ENCODE measurements around the gene P2RY2.

P2RY2 gene

DNA sequence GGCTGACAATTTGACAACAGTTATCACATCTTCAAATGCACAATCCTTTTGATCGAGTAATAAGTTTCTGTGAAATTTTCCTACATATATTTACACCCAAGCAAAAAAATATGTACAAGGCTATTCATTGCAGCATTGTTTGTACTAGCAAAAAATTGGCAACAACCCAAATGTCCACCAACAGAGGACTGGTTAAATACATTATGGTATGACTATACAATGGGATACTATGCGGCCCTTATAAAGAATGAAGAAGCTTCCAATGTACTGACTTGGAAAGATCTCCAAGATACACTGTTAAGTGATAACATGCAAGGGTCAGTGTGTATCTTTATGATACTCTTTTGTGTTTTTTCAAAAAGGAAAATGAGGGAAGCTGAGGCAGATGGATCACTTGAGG lies 8.2 kb upstream of the P2RY2 start:
- DNase-seq: no peak

DNA sequence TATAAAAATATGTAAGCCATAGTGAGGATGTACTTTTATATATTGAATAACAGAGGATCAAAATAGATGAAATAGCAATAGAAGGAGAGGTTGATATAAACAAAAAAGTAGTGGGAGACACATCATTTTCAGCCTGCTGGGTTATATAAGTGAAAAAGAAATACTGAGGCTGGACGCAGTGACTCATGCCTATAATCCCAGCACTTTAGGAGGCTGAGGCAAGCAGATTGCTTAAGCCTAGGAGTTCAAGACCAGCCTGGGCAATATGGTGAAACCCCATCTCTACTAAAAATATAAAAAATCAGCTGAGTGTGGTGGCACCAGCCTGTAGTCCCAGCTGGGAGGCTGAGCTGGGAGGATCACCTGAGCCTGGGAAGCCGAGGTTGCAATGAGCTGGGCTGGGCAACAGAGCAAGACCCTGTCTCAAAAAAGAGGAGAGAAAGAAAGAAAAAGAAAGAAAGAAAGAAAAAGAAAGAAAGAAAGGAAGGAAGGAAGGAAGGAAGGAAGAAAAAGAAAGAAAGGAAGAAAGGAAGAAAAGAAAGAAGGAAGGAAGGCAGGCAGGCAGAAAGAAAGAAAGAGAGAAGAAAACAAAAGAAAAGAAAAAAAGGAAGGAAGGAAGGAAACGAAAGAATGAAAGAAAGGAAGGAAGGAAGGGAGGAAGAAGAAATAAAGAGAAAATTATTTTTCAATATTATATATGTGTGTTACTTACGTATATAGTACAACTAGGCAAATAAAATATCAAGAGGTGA lies 7.0 kb upstream of the P2RY2 start:
- no peak for DNase-seq

DNA sequence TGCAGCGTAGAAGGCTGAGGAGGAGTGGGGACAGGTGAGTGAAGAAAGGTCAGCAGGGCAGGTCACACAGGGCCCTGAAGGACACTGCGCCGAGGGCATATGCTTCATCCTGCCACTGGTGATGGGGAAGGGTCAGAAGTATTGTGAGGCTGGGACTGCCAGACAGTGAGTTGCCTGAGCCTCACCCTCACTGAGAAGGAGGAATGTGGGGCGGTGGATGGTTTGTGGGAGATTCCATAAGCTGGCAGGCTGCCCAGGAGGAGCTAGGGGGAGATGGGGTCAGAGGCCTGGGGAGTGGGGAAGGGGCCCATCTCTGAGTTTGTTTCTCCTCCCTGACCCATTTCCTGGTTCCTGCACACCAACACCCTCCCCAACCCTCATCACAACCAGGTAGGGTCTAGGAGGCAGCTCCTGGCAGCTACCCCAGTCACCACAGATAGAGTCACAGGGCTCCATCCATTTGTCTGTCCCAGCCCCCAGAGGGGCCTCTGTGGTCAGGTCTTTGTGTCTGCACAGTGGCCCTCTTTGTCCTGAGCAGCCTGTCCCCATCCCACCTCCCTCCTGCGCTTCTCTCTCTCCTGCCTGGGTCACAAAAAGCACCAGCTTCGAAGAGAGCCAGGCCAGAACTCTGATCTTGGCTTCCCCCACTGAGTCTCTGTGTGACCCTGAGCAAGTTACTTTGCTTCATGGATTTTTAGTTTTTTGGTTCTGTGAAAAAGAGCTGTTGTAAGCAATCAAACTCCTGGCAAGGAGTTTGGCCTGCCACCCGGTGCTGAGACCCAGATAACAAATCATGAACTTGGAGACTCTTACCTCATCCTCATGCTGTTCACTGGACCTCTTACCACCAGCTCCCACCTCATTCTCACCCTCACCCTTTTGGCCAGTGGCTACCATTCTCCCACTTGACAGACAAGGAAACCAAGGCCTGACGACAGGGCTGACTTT lies 4.6 kb upstream of the P2RY2 start:
- no peak for DNase-seq

DNA sequence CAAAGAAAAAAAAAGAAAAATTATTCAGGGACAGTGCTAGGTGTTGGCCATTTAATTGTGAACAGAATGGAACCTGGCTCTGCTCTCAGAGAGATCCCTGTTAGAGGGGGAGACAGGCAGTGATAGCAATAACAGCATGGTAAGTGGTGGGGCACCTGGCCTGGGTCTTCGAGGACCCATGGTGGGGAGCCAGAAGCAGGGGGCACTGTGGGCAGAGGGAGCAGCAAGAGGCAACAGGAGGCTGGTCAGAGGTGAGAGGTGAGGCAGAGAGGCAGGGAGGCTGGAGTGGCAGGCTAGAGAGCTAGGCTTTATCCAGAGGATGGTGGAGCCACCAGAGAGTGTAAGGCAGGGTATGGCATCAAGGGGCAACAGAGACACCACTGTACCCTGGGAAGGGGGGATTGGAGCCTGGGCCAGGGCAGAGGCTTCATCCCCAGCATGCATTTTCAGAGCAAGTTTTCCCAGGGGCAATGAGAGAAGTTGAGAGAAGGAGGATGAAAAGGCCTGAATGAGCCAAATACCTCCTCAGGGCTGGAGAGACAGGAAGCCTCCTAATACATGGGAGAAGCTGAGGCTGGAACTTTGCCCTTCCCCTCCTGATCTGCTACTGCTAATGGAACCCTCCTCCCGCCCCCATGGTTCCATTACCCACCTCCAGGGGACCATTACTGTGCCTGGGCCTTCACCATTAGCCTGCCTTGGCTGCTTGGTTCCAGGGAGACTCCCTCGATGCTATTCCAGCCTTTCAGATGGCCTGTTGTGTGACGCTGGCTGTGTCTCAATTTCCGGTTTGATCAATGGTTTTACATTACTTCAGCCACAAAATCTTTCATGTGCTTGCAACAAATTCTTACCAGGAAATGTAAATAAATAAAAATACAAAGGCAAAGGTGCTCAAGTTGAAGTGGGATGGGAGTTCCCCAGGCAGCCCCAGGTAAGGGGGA lies 2.6 kb upstream of the P2RY2 start:
- no peak for DNase-seq

DNA sequence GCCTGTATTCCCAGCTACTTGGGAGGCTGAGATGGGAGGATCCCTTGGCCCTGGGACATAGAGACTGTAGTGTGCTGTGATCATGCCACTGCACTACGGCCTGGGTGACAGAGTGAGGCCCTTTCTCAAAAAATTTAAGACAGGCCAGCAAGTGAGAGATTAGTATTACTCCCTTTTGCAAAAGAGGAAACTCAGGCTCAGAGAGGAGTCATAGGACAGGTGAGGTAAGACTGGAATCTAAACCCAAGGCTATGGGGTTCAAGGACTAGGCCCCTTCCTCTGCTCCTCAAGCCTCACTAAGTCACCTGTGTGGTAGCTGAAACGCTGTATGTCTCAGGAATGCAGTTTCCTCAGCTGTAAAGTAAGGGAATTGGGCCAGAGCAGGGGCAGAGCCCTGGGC lies 1.6 kb upstream of the P2RY2 start:
- DNase-seq: no peak

DNA sequence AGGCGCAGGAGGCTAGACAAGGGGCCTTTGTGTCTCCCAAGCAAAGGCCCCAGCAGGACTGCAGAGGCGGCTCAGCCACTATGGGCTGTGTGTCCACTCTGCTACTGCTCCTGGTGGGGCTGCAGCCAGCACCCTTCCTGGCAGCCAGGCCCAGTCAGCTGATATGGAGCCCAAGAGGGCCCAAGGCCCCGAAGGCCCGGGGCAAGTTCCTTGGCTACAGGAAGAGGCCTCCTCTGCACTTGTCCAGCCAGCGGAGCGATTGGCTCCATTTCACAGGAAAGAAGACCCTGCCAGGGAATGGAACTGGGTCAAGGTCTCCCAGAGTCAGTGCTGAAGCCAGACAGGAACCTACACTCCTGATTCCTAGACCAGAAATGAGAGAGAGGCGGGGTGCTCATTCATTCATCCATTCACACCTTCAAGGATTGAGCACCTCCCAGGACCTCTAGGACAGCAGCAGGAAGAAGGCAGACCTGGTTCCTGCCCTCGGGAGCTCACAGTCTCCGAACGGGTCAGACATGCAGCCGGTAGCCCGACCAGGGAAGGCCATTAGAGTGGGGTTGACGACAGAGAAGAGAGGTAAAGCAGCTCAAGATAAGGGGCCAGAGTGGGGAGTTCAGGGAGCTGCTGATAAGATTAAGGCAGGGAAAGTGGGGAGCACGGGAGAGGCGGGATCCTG lies 811 bp upstream of the P2RY2 start:
- DNase-seq: no peak

DNA sequence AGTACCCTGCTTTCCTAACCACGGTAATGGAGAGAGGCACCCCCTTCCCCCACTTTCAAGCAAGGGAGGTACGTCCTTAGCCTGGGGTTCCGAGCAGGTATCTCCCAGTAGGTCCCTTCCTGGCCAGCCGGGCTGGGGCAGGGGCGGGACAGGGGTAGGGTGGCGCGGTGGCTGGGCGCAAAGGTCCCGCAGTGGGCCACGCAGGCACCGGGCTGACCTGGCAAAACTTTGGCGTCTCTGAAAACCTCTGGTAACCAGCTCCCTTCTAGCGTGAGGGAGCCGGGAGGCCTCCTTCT lies 323 bp upstream of the P2RY2 start:
- DNase-seq: no peak

DNA sequence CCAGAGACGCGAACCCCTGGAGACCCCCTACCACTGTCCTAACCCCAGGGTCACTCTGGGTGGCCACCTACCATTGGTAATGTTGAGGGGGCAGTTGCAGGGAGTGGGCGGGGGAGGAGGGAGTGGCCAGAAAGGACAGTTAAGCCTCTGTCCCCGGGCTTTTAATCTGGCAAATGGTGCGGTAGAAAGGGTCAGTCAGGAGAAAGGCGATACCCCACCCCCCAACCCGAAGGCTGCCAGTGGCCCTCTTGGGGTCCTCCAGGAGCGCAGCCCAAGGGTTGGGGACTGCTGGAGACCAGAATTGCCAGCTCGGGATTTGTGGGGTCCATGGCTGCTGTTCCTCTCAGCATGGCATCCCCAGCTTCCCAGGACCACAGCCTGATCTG lies 742 bp downstream of the P2RY2 start:
- DNase-seq: no peak

DNA sequence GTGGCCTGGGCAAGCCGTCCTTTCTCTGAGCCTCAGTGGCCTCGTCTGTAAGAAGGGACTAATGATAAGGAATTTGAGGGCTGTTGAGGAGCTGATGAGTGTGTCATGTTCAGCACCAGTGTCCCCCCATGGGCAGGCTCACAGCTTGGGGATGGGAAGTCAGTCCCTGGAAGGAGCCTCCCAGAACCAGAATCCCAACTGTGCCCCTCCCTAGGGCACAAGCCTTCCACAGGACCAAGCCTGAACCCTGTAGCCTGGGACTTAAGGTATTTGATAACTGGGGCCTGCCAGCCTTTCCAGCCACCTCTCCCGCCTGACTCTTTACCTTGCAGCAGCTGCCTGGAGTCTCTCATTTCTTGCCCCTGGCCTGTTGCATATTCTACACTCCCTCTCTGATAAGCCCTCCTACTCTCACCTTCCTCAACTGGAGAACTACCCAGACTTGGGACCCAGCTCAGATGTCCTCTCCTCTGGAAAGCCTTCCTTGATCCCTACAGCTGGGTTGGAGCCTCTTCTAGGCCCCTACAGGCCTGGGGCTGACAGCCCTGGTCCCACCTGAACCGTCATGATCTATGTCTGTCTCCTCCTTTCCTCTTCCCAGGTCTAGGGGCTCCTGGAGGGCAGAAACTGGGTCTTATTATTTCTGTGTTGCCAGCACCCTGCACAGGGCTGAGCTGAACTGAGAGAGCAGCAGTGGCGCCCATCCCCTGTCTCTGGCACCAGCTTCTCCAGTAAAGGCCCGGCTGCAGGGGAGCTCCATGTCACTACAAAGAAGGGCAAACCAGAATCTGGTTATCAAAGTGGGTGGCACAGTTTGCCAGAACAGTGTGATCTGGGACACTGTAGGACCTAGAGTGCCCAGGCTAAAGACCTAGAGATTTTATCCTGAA lies 1.6 kb downstream of the P2RY2 start:
- DNase-seq: no peak

DNA sequence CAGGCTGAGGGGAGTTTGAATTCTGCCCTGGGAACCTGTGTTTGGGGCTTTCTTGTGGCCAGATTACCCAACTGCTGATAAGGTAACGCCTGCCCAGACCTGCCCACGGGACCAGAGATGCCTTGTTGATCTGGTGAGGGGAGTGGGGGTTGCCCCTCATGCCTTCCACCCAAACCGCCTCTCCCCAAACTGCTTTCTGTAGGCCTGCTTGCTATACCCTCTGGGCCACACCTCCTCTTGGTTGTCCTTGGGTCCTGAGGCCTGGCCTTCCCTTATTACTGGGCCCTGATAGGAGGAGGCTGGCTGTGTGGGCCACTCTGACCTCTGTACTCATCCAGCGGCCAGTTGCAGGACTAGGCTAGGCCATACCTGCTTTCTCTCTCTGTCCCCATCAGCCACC lies 3.4 kb downstream of the P2RY2 start:
- DNase-seq: no peak

DNA sequence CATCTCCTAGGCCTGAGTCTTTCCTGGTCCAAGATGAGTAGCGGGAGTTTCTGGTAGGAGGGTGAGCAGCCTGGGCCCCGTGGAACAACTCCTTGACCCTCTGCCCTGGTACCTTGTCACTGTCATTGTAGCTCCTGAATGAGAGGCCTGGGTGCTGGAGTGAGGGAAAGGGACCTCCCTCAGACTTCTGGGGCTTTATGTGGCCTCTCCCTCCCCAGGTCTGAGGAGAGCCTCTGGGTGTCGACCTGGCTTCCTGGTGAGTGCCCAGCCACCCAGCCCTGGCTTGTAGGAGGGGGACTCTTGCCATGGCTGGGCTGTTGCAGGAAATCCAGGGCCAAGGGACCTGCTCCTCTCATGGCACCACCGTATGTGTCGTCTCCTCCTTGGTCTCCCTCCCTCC lies 3.9 kb downstream of the P2RY2 start:
- DNase-seq: no peak

DNA sequence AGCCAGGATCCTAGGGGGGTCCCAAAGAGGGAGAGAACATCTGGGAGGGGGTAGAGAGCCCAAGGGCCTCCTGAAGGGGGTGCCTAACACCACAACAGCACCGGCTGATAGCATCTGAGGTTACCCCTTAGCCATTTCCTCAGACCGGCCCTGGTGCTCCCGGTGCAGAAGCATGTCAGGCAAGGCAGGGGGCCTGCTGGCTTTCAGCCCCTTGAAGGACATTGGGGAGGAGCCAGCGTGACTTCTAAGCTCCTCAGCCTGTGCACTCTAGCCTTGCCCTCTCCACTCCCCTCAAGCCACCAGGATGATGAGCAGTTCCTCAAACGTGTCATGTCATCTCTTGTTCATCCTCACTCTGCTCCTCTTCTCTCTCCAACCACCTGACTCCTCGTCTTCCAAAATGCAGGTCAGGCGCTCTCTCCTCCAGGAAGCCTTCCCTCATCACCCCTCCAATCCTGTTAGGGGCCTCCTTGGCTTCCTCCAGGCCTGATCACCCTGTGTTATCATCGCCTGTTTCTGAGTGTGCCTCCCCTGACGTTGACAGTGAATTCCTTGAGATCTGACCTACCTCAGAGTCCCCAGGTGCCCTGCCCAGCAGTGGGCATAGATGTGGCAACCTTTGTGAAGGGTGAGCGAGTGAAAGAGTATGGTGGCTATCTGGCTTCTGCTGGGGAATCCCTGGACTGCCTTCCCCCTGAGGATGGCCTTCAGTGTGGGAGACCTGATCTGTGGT lies 6.1 kb downstream of the P2RY2 start:
- DNase-seq: no peak

DNA sequence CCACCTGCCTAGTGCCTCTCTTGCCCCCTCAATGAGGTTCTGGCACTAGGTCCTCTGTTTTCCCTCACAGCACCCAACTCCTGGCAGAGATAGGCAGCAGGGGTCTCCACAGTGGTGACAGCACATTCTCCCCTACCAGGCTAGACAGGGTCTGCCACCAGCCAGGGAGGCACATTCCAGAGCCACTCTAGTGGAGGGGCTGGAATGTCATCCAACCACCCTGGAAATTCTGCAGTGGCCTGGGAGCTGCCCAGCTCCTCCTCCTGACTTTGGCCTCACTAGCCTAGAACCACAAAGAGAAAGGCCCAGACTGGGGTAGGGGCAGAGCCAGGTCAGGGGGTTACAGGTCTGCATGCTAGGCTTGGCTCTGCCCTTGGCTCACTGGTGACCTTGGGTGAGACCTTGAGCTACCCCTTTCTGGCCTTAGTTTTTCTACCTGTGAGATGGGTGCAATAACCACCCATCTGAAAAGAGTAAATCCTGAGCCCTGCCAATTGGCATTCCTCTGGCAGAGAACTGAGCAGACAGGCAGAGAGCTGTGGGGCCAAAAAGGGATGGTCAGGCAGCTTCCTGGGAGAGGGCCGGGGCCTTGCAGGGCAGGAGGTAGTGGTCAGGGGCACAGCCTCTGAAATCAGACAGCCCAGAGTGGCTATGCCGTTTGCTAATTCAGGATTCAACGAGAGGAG lies 7.1 kb downstream of the P2RY2 start:
- no peak for DNase-seq

DNA sequence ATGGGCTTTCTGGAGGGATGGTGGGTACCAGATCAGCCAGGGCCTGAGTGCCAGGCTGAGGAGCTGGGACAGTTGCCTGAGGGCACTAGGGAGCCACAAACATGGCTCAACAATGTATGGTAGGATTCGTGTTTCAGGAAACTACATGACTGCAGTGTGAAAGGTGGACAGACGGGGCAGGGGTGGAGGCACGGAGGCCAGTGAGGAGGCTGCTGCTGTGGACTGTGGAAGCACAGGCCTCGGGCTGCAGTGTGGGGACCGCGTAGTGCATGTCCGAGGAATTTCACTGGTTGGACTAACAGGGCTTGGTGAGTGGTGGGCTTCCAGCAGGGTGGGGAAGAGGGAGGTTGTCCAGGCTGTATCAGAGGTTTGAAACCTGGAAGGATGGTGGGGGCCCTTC lies 7.8 kb downstream of the P2RY2 start:
- no peak for DNase-seq

DNA sequence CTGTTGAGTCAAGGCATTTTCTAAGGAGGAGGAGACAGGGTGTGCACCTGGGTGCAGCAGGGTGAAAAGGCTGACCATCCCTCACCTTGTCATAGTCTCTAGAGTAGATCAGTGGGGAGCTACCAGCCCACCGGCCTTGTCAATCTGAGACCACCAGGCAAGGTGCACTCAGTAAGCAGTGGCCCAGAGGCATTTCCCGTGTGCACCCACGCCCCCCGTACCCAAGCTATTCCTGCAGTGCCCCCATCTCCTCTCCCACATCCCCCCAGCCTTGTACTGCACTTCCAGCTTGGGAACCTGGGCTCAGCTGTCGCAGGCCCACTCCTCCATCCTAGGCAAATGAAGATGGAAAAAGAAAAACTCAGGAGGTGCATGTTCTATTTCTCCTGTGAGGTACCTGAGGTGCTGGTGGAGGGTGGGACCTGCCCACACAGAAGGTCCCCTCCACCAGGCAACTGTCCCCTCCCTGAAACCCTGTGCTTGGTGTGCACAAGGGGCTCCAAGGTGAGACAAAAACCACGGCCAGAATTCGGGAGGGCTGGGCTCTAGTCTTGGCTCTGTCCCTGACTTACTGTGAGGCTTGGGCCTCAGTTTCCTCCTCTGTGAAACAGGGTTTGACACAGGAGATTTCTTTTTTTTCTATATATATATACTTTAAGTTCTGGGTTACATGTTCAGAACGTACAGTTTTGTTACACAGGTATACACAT lies 8.4 kb downstream of the P2RY2 start:
- no peak for DNase-seq

DNA sequence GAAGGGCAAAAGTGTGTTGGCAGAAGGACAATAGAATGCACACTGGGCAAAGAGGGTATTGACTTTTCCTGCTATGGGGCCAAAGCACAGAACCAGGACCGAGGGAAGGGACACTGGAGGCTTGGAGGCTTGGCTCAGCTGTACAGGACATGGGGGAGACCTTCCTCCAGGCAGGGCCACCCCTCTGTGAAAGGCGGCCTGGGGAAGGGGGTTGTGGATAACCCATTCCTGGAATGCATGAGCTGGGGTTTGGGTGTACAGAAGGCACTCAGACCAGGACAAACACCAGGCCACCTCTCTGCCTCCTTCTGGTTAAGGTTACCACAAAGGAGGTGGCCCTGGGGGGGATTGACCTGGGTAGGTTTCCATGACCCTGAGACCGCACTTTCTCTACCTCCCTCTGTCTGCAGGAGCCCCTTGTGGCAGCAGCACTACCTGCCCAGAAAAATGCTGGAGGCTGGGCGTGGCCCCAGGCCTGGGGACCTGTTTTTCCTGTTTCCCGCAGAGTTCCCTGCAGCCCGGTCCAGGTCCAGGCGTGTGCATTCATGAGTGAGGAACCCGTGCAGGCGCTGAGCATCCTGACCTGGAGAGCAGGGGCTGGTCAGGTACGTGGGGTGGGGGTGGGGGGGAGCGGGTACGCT lies 9.6 kb downstream of the P2RY2 start:
- DNase-seq: peak; percentile 18

DNA sequence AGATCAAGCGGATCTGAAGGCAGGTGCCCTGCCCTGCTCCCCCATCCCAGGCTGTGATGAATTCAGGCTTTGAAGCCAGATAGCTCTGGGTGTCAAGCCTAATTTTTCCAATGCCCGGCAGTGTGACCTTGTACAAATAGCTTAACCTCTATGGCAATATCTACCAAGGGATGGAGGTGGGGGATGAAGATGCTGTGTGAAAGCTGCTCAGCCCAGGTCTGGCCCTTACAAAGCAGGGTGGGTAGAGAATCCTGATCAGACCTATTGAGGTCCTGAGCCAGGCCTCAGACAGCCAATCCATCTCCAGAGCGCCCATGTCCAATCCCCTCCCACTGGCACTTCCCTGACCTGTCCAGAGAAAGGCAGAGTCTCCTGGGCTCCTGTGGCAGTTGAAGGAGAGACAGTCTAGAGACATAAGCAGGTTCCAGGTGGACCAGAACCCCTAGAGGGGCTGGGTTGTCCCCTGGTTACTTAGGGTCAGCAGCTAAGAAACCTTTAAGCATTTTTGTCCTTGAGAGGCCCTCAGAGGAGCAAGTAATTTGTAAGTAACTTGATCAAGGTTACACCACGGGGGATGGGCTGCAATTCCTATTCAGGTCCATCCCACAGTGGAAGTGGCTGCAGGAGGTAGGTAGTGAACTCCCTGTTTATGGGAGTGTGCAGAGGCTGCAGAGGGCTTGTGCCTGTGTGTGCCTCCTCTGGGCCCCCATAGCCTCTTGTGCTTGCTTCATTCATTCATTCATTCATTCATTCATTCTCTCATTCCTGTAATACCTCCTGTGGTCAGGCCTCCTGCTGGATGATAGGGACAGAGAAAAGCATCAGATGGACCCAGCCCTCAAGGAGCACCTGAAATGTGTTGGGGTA lies 10.4 kb downstream of the P2RY2 start:
- DNase-seq: no peak

DNA sequence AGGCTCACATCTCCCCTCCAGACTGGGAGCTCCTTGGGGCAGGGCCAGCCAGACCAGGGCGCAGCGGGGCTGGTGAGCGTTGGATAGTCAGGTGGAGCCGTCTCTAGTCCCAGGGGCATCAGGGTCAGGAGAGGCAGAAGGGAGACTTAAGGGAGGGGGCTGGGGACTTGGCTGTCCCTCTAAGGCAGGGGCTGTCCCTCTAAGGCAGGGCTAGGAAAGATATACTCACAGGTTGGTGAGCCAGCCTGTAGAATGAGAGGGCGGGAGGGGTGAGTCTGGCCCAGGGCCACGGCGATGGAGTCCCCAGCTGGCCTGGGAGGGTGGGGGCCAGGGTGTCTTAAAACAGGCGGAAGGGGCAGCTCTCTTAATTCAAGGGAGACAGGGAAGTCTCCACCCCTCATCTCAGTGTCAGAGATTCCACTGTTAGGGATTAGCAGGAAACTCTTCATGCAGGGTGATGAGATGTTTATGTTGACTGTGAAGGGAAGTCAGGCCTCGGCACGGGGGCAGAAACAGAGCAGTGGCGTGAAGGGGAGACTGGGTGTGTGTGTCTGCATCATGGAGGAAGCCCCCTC lies 11.3 kb downstream of the P2RY2 start:
- DNase-seq: no peak

All from NCI-H2029 treated with DMSO at 0.1 percent for 48 hours (cell line).